Type B pancreatic cell (in vitro differentiated cells): ENCODE results near the gene MYBPH. TPM values are rescaled to one million over a fixed set of nuclear protein-coding genes. Genes with fewer than 3 reads are reported as not detected.

Source experiments
- DNase-seq: peaks from one replicate; pipeline ENCODE4 v3.0.0; 2021; ENCODE audit warnings: mixed read lengths; ENCODE audit not compliant: unreplicated experiment; ENCODE audit errors: extremely low spot score
- H3K27ac Mint-ChIP-seq: 2 replicates; pipeline ENCODE4 v1.8.0; 2021; ENCODE audit warnings: mild to moderate bottlenecking, mixed read lengths
- H3K27me3 Mint-ChIP-seq: 2 replicates; pipeline ENCODE4 v1.8.0; 2021; ENCODE audit warnings: mixed read lengths
- H3K36me3 Mint-ChIP-seq: 2 replicates; pipeline ENCODE4 v1.8.0; 2021; ENCODE audit warnings: mixed read lengths
- H3K4me1 Mint-ChIP-seq: one replicate; pipeline ENCODE4 v1.8.0; 2021; ENCODE audit warnings: mixed read lengths; ENCODE audit not compliant: unreplicated experiment
- H3K4me3 Mint-ChIP-seq: 2 replicates; pipeline ENCODE4 v1.8.0; 2021; ENCODE audit warnings: mild to moderate bottlenecking, mixed read lengths
- H3K9me3 Mint-ChIP-seq: 2 replicates; pipeline ENCODE4 v1.8.0; 2021; ENCODE audit warnings: mixed read lengths
- CTCF ChIP-seq: fragments of 200-600 bp; sonication (generic); conservative IDR thresholded peaks from 2 replicates; pipeline ENCODE4 v1.5.0; 2021; ENCODE audit warnings: antibody characterized with exemption, mild to moderate bottlenecking
- total RNA-seq: library from RNA; stranded (reverse); gene quantifications from 2 replicates; pipeline ENCODE4 v1.2.1, GENCODE V29; 2021; ENCODE audit warnings: low replicate concordance

MYBPH gene
- total RNA-seq, 1 donor from 2014 or later: 1.6 TPM

GRCh38 chr1:203199816-203200571, 24.4 kb upstream of the MYBPH start:
- no peak for TF ChIP-seq CTCF
- Mint-ChIP-seq H3K4me1 (peaks cover 3% of the 10 kb centered on the region), H3K36me3 (no peaks in the 10 kb centered on the region), H3K9me3 (peaks cover 4% of the 10 kb centered on the region), H3K4me3 (no peak overlapping the region), H3K27ac (no peak overlapping the region), H3K27me3 (peaks cover 26% of the 10 kb centered on the region)
- no peak for DNase-seq

GRCh38 chr1:203199481-203199815, 23.8 kb upstream of the MYBPH start:
- peaks cover 4% of the 10 kb centered on the region for H3K9me3 Mint-ChIP-seq
- TF ChIP-seq CTCF: no peak
- peaks cover 26% of the 10 kb centered on the region for H3K27me3 Mint-ChIP-seq
- no peaks in the 10 kb centered on the region for H3K36me3 Mint-ChIP-seq
- H3K4me3 Mint-ChIP-seq: no peak overlapping the region
- peaks cover 3% of the 10 kb centered on the region for H3K4me1 Mint-ChIP-seq
- no peak for DNase-seq
- H3K27ac Mint-ChIP-seq: no peak overlapping the region

GRCh38 chr1:203199002-203199401, 23.4 kb upstream of the MYBPH start:
- Mint-ChIP-seq H3K4me3 (no peak overlapping the region), H3K36me3 (no peaks in the 10 kb centered on the region), H3K27me3 (peaks cover 26% of the 10 kb centered on the region), H3K4me1 (peaks cover 3% of the 10 kb centered on the region), H3K9me3 (peaks cover 4% of the 10 kb centered on the region), H3K27ac (no peak overlapping the region)
- DNase-seq: no peak
- no peak for TF ChIP-seq CTCF

- Mint-ChIP-seq H3K27me3 (peaks cover 26% of the 10 kb centered on the region), H3K4me1 (peaks cover 3% of the 10 kb centered on the region), H3K27ac (no peak overlapping the region), H3K4me3 (no peak overlapping the region), H3K9me3 (peaks cover 4% of the 10 kb centered on the region), H3K36me3 (no peaks in the 10 kb centered on the region)
- DNase-seq: no peak
- no peak for TF ChIP-seq CTCF
These were observed 22.0 kb upstream of the MYBPH start for GRCh38 chr1:203197625-203198024.

GRCh38 chr1:203196371-203196770, 20.7 kb upstream of the MYBPH start:
- Mint-ChIP-seq H3K4me1 (no peaks in the 10 kb centered on the region), H3K27me3 (peaks cover 21% of the 10 kb centered on the region), H3K9me3 (peaks cover 3% of the 10 kb centered on the region), H3K4me3 (no peak overlapping the region), H3K36me3 (no peaks in the 10 kb centered on the region), H3K27ac (no peak overlapping the region)
- peak; percentile 24 for TF ChIP-seq CTCF
- DNase-seq: no peak
